Middle frontal gyrus (tissue), 1 donor: Measurements from ENCODE around the gene TBXAS1.

Experiments used
- DNase-seq: peaks from one replicate; pipeline ENCODE4 v3.0.0-alpha.2; 2015; ENCODE audit warnings: low spot score; ENCODE audit errors: extremely low spot score

The TBXAS1 gene

GRCh38 chr7:139829025-139829774, at the start of gene TBXAS1:
Gene TBXAS1, plus strand, starts transcription at chr7:139829264. Its CDS starts 127 bp downstream, at chr7:139829391.
- no peak for DNase-seq

- no peak for DNase-seq
Observed at GRCh38 chr7:139782932-139783331, 46.1 kb upstream of the TBXAS1 start.

- DNase-seq, result no peak
Observed at GRCh38 chr7:139783647-139784385, 45.2 kb upstream of the TBXAS1 start.

- no peak for DNase-seq
Observed at GRCh38 chr7:139784648-139785047, 44.4 kb upstream of the TBXAS1 start.

- DNase-seq, result no peak
Observed at GRCh38 chr7:139791316-139791715, 37.7 kb upstream of the TBXAS1 start.

GRCh38 chr7:139797607-139798006, 31.5 kb upstream of the TBXAS1 start:
- DNase-seq, result no peak

GRCh38 chr7:139798221-139798620, 30.8 kb upstream of the TBXAS1 start:
- DNase-seq, result no peak

- no peak for DNase-seq
Observed at GRCh38 chr7:139798892-139799291, 30.2 kb upstream of the TBXAS1 start.

GRCh38 chr7:139799586-139799985, 29.5 kb upstream of the TBXAS1 start:
- DNase-seq, result no peak

GRCh38 chr7:139804571-139804970, 24.5 kb upstream of the TBXAS1 start:
- DNase-seq, result no peak

GRCh38 chr7:139807009-139807408, 22.1 kb upstream of the TBXAS1 start:
- DNase-seq, result no peak

- DNase-seq, result no peak
Observed at GRCh38 chr7:139808427-139808826, 20.6 kb upstream of the TBXAS1 start.

- DNase-seq, result no peak
Observed at GRCh38 chr7:139808846-139809442, 20.1 kb upstream of the TBXAS1 start.

GRCh38 chr7:139811066-139811465, 18.0 kb upstream of the TBXAS1 start:
- DNase-seq, result no peak

GRCh38 chr7:139813151-139813550, 15.9 kb upstream of the TBXAS1 start:
- DNase-seq, result no peak

- no peak for DNase-seq
Observed at GRCh38 chr7:139813689-139814088, 15.4 kb upstream of the TBXAS1 start.

GRCh38 chr7:139817249-139817648, 11.8 kb upstream of the TBXAS1 start:
- DNase-seq, result no peak

GRCh38 chr7:139820089-139820488, 9.0 kb upstream of the TBXAS1 start:
- no peak for DNase-seq

GRCh38 chr7:139821349-139822105, 7.5 kb upstream of the TBXAS1 start:
- no peak for DNase-seq

- DNase-seq, result no peak
Observed at GRCh38 chr7:139822855-139823254, 6.2 kb upstream of the TBXAS1 start.

GRCh38 chr7:139823959-139824521, 5.0 kb upstream of the TBXAS1 start:
- DNase-seq, result no peak
